Calu3 (cell line): ENCODE data around the gene PLEKHA6. TPM values are rescaled to one million over a fixed set of nuclear protein-coding genes. Genes with fewer than 3 reads are reported as not detected.

ENCODE experiments used
- BruUV-seq: library from RNA; stranded (reverse); fragments of 400-500 nt; replicated peaks from 2 replicates; lab custom pipeline; 2021; lab: Mats Ljungman, UMichigan
- CTCF ChIA-PET: fragments of 300-600 bp; sonication (Branson Sonifier 250); formaldehyde crosslinking; loops from one replicate; lab custom pipeline; 2022; ENCODE audit warnings: antibody characterized with exemption; lab: Charles Lee
- DNase-seq: peaks from one replicate; pipeline ENCODE4 v3.0.0; 2022
- H3K27ac Mint-ChIP-seq: one replicate; pipeline ENCODE4 v1.8.0; 2022; ENCODE audit warnings: mixed read lengths; ENCODE audit not compliant: unreplicated experiment
- H3K27me3 Mint-ChIP-seq: one replicate; pipeline ENCODE4 v1.8.0; 2022; ENCODE audit warnings: mixed read lengths; ENCODE audit not compliant: unreplicated experiment
- H3K36me3 Mint-ChIP-seq: one replicate; pipeline ENCODE4 v1.8.0; 2022; ENCODE audit warnings: mild to moderate bottlenecking, moderate library complexity, mixed read lengths; ENCODE audit not compliant: insufficient read depth, unreplicated experiment
- H3K4me1 Mint-ChIP-seq: one replicate; pipeline ENCODE4 v1.8.0; 2022; ENCODE audit warnings: mild to moderate bottlenecking, low read depth, mixed read lengths; ENCODE audit not compliant: unreplicated experiment
- H3K4me3 Mint-ChIP-seq: one replicate; pipeline ENCODE4 v1.8.0; 2022; ENCODE audit warnings: mild to moderate bottlenecking, low read depth, moderate library complexity, mixed read lengths; ENCODE audit not compliant: unreplicated experiment
- H3K9me3 Mint-ChIP-seq: one replicate; pipeline ENCODE4 v1.8.0; 2022; ENCODE audit warnings: low read depth, mixed read lengths; ENCODE audit not compliant: unreplicated experiment
- CTCF ChIP-seq: fragments of 200-600 bp; IDR thresholded peaks from one replicate; pipeline ENCODE4 v1.8.0; 2022; ENCODE audit warnings: antibody characterized with exemption; ENCODE audit not compliant: unreplicated experiment
- intact Hi-C: fragments of 100-400 bp; cut with micrococcal nuclease; formaldehyde crosslinking; loops from one replicate; pipeline ENCODE4 v1.10.0; 2022; ENCODE audit not compliant: unreplicated experiment
- total RNA-seq: library from RNA; stranded (reverse); gene quantifications from 2 replicates; pipeline ENCODE4 v1.2.3, GENCODE V29; 2022

Gene PLEKHA6
- total RNA-seq, 1 experiment from 2014 or later = 101 TPM

DNA sequence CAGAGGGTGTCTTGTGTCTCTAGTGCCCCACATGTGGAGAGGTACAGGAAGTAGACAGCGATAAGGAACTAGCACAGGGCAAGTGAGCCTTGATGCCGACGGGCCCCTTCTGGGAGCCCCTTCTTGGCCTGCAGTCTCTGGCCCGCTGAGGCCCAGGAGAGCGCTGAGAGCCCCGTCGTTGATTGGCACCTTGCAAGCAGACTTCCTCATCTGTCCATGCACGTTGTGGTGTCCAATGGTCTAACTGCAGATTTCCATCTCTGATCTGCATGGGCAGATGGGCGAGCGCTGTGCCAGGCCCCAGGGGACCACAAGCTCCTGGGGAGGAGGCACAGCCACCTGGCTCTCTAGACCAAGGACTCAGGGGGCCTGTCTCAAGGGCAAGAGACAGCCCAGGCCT is 32.4 kb downstream of the PLEKHA6 start:
- DNase-seq = no peak
- Mint-ChIP-seq H3K9me3 (no peaks in the 10 kb centered on the region), H3K27me3 (no peaks in the 10 kb centered on the region), H3K27ac (no peak overlapping the region), H3K4me1 (peaks cover 48% of the 10 kb centered on the region), H3K36me3 (peaks cover 11% of the 10 kb centered on the region), H3K4me3 (no peak overlapping the region)
- CTCF ChIA-PET = interaction anchor here (0.8 to 1.1 kb wide), 2 partner anchors 11 to 189 kb away, joined by 3 read pairs; partner anchors contain the start of gene MDM4
- BruUV-seq = no TSS peak
- intact Hi-C loops = no loop called here
- TF ChIP-seq CTCF = no peak

DNA sequence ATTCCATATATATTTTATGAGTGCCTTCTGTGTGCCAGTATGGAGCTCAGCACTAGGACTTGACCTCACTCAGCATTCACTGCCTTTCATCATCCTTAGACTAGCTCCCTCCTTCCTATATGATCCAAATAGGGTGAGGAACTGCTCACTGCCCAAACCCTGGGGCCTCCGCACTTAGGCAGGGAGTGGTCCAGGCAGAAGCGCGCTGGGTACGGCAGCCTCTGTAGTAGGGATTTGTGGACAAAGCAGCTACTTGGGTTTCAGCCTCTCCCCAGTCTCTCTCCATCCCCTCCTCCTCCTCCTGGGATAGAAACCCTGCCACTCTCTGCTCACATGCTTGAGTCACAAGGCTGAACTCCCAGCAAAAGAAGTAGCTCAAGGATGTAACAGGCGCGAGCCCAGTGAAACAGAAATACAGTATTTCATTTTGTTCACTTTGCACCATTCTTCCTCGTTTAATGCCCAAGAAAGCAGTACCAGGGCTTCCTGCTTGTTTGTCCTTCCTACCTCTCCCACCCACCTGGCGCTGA is 32.9 kb downstream of the PLEKHA6 start:
- Mint-ChIP-seq H3K27me3 (no peaks in the 10 kb centered on the region), H3K36me3 (peaks cover 8% of the 10 kb centered on the region), H3K4me3 (no peak overlapping the region), H3K27ac (no peak overlapping the region), H3K9me3 (no peaks in the 10 kb centered on the region), H3K4me1 (peaks cover 51% of the 10 kb centered on the region)
- DNase-seq = no peak
- no peak for TF ChIP-seq CTCF
- BruUV-seq = no TSS peak
- CTCF ChIA-PET = interaction anchor here (1.1 to 1.4 kb wide), 2 partner anchors 15 to 189 kb away, joined by 3 to 4 read pairs; partner anchors contain the start of gene MDM4
- intact Hi-C loops = no loop called here

GRCh38 chr1:204325944-204326343 is 33.8 kb downstream of the PLEKHA6 start:
- peaks cover 52% of the 10 kb centered on the region for H3K4me1 Mint-ChIP-seq
- H3K27ac Mint-ChIP-seq = no peak overlapping the region
- DNase-seq = no peak
- no peak overlapping the region for H3K4me3 Mint-ChIP-seq
- no peaks in the 10 kb centered on the region for H3K27me3 Mint-ChIP-seq
- no TSS peak for BruUV-seq
- H3K36me3 Mint-ChIP-seq = no peaks in the 10 kb centered on the region
- TF ChIP-seq CTCF = no peak
- CTCF ChIA-PET = interaction anchor here (1.4 kb wide), 1 partner anchor 16 kb away, joined by 4 read pairs; no protein-coding TSS in a partner anchor
- intact Hi-C loops = no loop called here
- no peaks in the 10 kb centered on the region for H3K9me3 Mint-ChIP-seq

- H3K4me3 Mint-ChIP-seq = no peak overlapping the region
- peaks cover 60% of the 10 kb centered on the region for H3K4me1 Mint-ChIP-seq
- DNase-seq = no peak
- no peaks in the 10 kb centered on the region for H3K27me3 Mint-ChIP-seq
- no peak for TF ChIP-seq CTCF
- H3K9me3 Mint-ChIP-seq = no peaks in the 10 kb centered on the region
- BruUV-seq = no TSS peak
- H3K36me3 Mint-ChIP-seq = no peaks in the 10 kb centered on the region
- no peak overlapping the region for H3K27ac Mint-ChIP-seq
- intact Hi-C loops = no loop called here
- CTCF ChIA-PET = interaction anchor here (1.0 kb wide), 2 partner anchors 9 to 65 kb away, joined by 3 read pairs; no protein-coding TSS in a partner anchor
Measured at GRCh38 chr1:204323887-204324286, 35.8 kb downstream of the PLEKHA6 start.
